Transverse colon (tissue), 4 donors: ENCODE data around the gene GDI1. TPM values are rescaled to one million over a fixed set of nuclear protein-coding genes. Genes with fewer than 3 reads are reported as not detected.
A peak's percentile ranks its signal among the peaks of the same experiment; 100 is the strongest.

Source experiments
- DNase-seq: peaks from one replicate; pipeline ENCODE4 v3.0.0-alpha.2; 2019
- H3K27ac ChIP-seq, 4 donors: fragments of 200-600 bp; sonication (generic); 2 replicates each; pipeline ENCODE4 v1.5.1; 2016 to 2018; ENCODE audit warnings: inconsistent platforms in 4 of 4
- H3K27me3 ChIP-seq: fragments of 200-600 bp; sonication (generic); 2 replicates; pipeline ENCODE4 v1.5.1; 2017; ENCODE audit warnings: inconsistent platforms
- H3K36me3 ChIP-seq, 4 donors: fragments of 200-600 bp; sonication (generic); 2 replicates each; pipeline ENCODE4 v1.5.1; 2017 to 2019; ENCODE audit warnings: inconsistent platforms in 4 of 4
- H3K4me1 ChIP-seq, 4 donors: fragments of 200-600 bp; sonication (generic); 2 replicates each; pipeline ENCODE4 v1.5.1; 2017 to 2020; ENCODE audit warnings: inconsistent platforms in 4 of 4
- H3K4me3 ChIP-seq, 4 donors: fragments of 200-600 bp; sonication (generic); 1 replicate in 1 of 4; 2 replicates in 3 of 4; pipeline versions ENCODE4 v1.5.1 to v1.6.1; 2017 to 2019; ENCODE audit warnings: inconsistent platforms in 4 of 4
- H3K9me3 ChIP-seq, 2 donors: fragments of 200-600 bp; sonication (generic); 2 replicates each; pipeline ENCODE4 v1.5.1; 2017 to 2019; ENCODE audit warnings: inconsistent platforms in 2 of 2
- EP300 ChIP-seq: sonication (generic); formaldehyde crosslinking; IDR thresholded peaks from one replicate; pipeline ENCODE4 v1.6.1; 2017; ENCODE audit warnings: antibody characterized with exemption, low read depth
- POLR2A ChIP-seq: fragments of 450-650 bp; IDR thresholded peaks from one replicate; pipeline ENCODE4 v1.6.1; 2016; ENCODE audit warnings: antibody characterized with exemption, mild to moderate bottlenecking, moderate library complexity
- POLR2AphosphoS5 ChIP-seq, 3 donors: sonication (generic); formaldehyde crosslinking; IDR thresholded peaks; one replicate each; pipeline ENCODE4 v1.6.1; 2016; ENCODE audit warnings: antibody characterized with exemption in 3 of 3
- WGBS, 2 donors: methylation state at CpG; one replicate each; pipeline ENCODE4 v1.1.5; 2018; ENCODE audit warnings: low coverage in 1 of 2; 5-methylcytosine and 5-hydroxymethylcytosine counted together
- in situ Hi-C, 4 donors: fragments of 200-750 bp; cut with MboI; loops; one replicate each; pipeline versions ENCODE4 v1.15.0 to v1.15.1; 2017; ENCODE audit warnings: low sequenced_read_pairs in 3 of 4, low pct_ligation_motif_present in 1 of 4, low pct_unique_long_range_greater_than_20kb in 1 of 4
- intact Hi-C: fragments of 100-400 bp; cut with DNase I; formaldehyde crosslinking; loops from one replicate; pipeline ENCODE4 v1.15.1; 2023; ENCODE audit warnings: low total_unique reads
- total RNA-seq, 4 donors: library from RNA; depleted of rRNA; stranded (reverse); fragments of >200 nt; gene quantifications; one replicate each; pipeline ENCODE4 v1.1.0, GENCODE V29; 2016
- TF ChIP-seq, protein P1 (sequence below), 5 experiments: fragments of 200-600 bp in 3 of 5; fragments of 450-650 bp in 2 of 5; sonication (generic) in 3 of 5; IDR thresholded peaks; 1 replicate in 2 of 5; 2 replicates in 3 of 5; pipeline ENCODE4 v1.5.1; 2016 to 2017; ENCODE audit warnings: antibody characterized with exemption in 5 of 5, inconsistent platforms in 3 of 5, mild to moderate bottlenecking in 2 of 5, moderate library complexity in 1 of 5

The GDI1 gene
- total RNA-seq, 4 donors from 2014 or later, result 86.6 to 173 (median 119) TPM

DNA sequence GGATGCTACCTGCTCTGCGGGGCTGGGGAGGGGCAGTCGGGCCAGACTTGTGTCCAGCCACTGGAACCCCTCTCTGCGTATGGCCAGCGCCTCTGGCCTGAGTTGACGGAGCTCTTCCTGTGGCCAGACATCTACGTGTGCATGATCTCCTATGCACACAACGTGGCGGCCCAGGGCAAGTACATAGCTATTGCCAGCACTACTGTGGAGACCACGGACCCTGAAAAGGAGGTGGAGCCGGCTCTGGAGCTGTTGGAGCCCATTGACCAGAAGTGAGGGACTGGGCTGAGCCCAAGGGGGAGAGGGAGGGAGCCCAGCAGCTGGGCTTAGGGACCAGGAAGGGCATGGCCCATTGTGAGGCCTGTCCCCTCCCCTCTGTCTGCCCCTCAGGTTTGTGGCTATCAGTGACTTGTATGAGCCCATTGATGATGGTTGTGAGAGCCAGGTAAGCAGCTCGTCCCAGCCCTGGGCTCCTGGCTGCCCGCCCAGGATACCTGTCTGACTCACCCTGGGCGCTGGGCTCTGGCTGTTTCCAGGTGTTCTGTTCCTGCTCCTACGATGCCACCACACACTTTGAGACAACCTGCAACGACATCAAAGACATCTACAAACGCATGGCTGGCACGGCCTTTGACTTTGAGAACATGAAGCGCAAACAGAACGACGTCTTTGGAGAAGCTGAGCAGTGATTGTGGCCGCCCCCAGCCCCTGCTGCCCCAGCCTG is 5.2 kb downstream of the GDI1 start:
- no peak overlapping the region for H3K27ac ChIP-seq
- no peaks in the 10 kb centered on the region for H3K27me3 ChIP-seq
- DNase-seq, result no peak
- H3K4me3 ChIP-seq, result no peak overlapping the region
- H3K9me3 ChIP-seq, result no peaks in the 10 kb centered on the region
- in situ Hi-C loops (no loop called here), intact Hi-C loops (loop anchor here (5.0 kb wide), 1 partner anchor 1305 kb away; no protein-coding TSS in a partner anchor)
- peaks cover 3 to 30% (median 13%) of the 10 kb centered on the region in 4 donors for H3K4me1 ChIP-seq
- WGBS, 2 donors, result 84% methylated on average over 21 of the region's 21 CpGs; no CpG with 5 or more reads in 1 of the 2 donors
- no peaks in the 10 kb centered on the region for H3K36me3 ChIP-seq
- no peak for TF ChIP-seq POLR2AphosphoS5 (IDR thresholded peaks at IDR 0.05)
- no peak for TF ChIP-seq POLR2A
- TF ChIP-seq, protein P1, sequence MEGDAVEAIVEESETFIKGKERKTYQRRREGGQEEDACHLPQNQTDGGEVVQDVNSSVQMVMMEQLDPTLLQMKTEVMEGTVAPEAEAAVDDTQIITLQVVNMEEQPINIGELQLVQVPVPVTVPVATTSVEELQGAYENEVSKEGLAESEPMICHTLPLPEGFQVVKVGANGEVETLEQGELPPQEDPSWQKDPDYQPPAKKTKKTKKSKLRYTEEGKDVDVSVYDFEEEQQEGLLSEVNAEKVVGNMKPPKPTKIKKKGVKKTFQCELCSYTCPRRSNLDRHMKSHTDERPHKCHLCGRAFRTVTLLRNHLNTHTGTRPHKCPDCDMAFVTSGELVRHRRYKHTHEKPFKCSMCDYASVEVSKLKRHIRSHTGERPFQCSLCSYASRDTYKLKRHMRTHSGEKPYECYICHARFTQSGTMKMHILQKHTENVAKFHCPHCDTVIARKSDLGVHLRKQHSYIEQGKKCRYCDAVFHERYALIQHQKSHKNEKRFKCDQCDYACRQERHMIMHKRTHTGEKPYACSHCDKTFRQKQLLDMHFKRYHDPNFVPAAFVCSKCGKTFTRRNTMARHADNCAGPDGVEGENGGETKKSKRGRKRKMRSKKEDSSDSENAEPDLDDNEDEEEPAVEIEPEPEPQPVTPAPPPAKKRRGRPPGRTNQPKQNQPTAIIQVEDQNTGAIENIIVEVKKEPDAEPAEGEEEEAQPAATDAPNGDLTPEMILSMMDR (IDR thresholded peaks at IDR 0.05), result no peak
- no peak for TF ChIP-seq EP300

DNA sequence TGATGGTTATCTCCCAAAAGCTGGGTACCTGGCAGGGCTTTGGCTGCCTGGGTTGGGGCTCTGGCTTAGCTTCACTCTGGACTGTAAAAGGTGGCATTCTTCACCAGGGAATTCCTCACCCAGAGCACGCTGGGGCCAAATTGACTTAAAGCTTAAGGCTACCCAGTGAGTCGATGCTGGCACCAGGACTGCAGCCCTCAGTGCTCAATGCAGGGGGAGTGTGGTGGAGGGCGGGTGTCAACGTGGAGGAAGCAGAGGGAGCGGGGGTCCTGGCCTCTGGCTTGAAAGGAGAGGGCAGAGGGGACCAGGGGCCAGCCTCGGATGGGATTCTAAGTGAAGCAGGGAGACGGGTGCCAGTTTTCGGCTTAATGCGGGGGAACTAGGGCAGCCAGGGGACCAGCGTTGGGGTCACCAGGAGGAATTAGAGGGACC is 6.5 kb downstream of the GDI1 start:
- in situ Hi-C loops (no loop called here), intact Hi-C loops (loop anchor here (5.0 kb wide), 1 partner anchor 1304 kb away; no protein-coding TSS in a partner anchor)
- 51% methylated on average over 10 of the region's 10 CpGs; no CpG with 5 or more reads in 1 of the 2 donors for WGBS, 2 donors
- Histone ChIP-seq H3K27ac (peak overlapping the region; percentile 84 to 89 (median 86)), H3K4me3 (peak overlapping the region in 3 of 4 donors; percentile 53 to 68 (median 65)), H3K9me3 (no peaks in the 10 kb centered on the region), H3K27me3 (no peaks in the 10 kb centered on the region), H3K4me1 (peaks cover 2 to 21% (median 8%) of the 10 kb centered on the region in 4 donors), H3K36me3 (no peaks in the 10 kb centered on the region)
- DNase-seq, result no peak
- no peak for TF ChIP-seq POLR2AphosphoS5 (IDR thresholded peaks at IDR 0.05)
- no peak for TF ChIP-seq EP300
- TF ChIP-seq, protein P1 (IDR thresholded peaks at IDR 0.05), result no peak
- TF ChIP-seq POLR2A, result no peak

DNA sequence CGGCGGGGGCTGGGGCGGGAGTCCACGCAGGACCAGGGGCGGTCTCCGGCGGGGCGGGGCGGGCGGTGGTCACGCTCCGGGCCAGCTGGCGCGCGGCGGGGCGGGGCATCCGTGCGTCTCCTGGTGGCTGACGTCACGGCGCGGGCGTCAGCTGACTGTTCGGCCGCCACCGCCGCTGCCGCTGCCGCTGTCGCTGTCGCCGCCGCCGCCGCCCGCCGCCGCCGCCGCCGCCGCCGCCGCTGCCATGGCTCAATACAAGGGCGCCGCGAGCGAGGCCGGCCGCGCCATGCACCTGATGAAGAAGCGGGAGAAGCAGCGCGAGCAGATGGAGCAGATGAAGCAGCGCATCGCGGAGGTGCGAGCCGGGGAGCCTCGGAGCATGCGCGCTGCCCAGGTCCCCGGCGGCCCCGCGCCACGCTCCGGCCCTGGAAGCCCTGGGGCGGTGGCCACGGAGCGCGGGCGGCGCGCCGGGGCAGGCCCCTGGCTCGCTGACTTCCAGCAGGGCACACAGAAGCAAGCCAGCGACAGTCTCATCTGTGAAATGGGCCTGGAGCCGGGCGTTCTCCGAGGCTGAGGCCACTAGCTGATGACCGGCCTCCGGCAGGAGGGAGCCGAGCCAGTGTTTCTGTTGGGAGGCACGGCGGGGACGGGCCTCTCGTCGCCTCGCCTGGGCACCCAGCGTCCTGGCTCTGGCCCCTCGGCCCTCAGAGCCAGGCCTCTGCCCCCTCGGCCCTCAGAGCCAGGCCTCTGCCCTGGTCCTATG is 7.2 kb downstream of the GDI1 start, which contains the start of gene FAM50A:
FAM50A (plus strand) TSS at position 150 of the 763 bp plus-strand sequence; CDS start at position 245, 95 bp downstream.
- H3K4me3 ChIP-seq, result peak within 1 kb of the TSS; percentile 53 to 68 (median 60)
- H3K9me3 ChIP-seq, result no peaks in the 10 kb centered on the region
- in situ Hi-C loops (no loop called here), intact Hi-C loops (loop anchor here (5.0 kb wide), 1 partner anchor 1303 kb away; no protein-coding TSS in a partner anchor)
- H3K4me1 ChIP-seq, result peaks cover 0 to 17% (median 8%) of the 10 kb centered on the region in 4 donors
- TF ChIP-seq POLR2AphosphoS5 (IDR thresholded peaks at IDR 0.05) (peak in 1 of 3 donors; percentile 24), EP300 (no peak)
- TF ChIP-seq, protein P1 (IDR thresholded peaks at IDR 0.05), result peak in 1 of 5 experiments; percentile 18
- H3K36me3 ChIP-seq, result no peaks in the 10 kb centered on the region
- DNase-seq, result peak; percentile 86
- 55% methylated on average over 28 of the region's 94 CpGs; no CpG with 5 or more reads in 1 of the 2 donors for WGBS, 2 donors
- no peaks in the 10 kb centered on the region for H3K27me3 ChIP-seq
- H3K27ac ChIP-seq, result peak within 1 kb of the TSS; percentile 84 to 89 (median 87)

DNA sequence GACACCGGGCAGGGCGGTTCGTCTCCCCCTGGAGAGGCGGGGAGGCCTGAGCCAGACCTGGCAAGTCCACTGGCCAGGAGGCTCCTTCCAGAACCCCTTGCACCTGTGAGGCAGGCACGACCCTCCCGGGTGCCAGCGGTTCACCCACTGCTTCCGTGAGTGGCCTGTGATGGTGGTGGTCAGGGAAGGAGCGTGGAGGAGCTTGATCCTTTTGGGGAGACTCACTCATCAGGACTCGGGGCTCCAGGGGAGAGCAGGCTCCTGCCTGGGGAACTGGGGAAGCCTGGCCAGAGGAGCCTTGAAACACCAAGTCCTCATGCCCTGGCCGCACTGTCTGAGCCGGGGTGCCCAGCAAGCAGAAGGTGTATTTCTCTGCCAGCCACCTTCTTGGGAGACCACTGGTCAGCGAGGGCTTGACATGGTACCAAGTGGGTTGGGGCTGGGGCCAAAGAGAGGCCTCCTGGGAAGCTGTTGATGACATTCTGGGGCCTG is 7.8 kb downstream of the GDI1 start:
- Histone ChIP-seq H3K4me3 (peak overlapping the region; percentile 53 to 68 (median 60)), H3K9me3 (no peaks in the 10 kb centered on the region), H3K36me3 (no peaks in the 10 kb centered on the region), H3K4me1 (peaks cover 0 to 17% (median 8%) of the 10 kb centered on the region in 4 donors), H3K27me3 (no peaks in the 10 kb centered on the region), H3K27ac (peak overlapping the region; percentile 84 to 89 (median 87))
- TF ChIP-seq POLR2AphosphoS5 (IDR thresholded peaks at IDR 0.05) (no peak), EP300 (no peak), POLR2A (no peak)
- TF ChIP-seq, protein P1 (IDR thresholded peaks at IDR 0.05), result no peak
- intact Hi-C loops (loop anchor here (5.0 kb wide), 1 partner anchor 1302 kb away; no protein-coding TSS in a partner anchor), in situ Hi-C loops (no loop called here)
- DNase-seq, result no peak
- 60% methylated on average over 13 of the region's 13 CpGs; no CpG with 5 or more reads in 1 of the 2 donors for WGBS, 2 donors
